T-helper 2 cell treated with Interferon-gamma antibody and Interleukin-4, amounts not matched to agents 100 ng/mL and 5 ng/mL, for 36 hours (primary cell): Measurements from ENCODE around the gene FGD2. TPM values are rescaled to one million over a fixed set of nuclear protein-coding genes. Genes with fewer than 3 reads are reported as not detected.

Source experiments
- intact Hi-C: fragments of 100-400 bp; cut with micrococcal nuclease; formaldehyde crosslinking; loops from one replicate; pipeline ENCODE4 v1.15.1; 2023
- total RNA-seq: library from RNA; stranded (reverse); gene quantifications from 2 replicates; pipeline ENCODE4 v1.2.3, GENCODE V29; 2022

FGD2 gene, protein sequence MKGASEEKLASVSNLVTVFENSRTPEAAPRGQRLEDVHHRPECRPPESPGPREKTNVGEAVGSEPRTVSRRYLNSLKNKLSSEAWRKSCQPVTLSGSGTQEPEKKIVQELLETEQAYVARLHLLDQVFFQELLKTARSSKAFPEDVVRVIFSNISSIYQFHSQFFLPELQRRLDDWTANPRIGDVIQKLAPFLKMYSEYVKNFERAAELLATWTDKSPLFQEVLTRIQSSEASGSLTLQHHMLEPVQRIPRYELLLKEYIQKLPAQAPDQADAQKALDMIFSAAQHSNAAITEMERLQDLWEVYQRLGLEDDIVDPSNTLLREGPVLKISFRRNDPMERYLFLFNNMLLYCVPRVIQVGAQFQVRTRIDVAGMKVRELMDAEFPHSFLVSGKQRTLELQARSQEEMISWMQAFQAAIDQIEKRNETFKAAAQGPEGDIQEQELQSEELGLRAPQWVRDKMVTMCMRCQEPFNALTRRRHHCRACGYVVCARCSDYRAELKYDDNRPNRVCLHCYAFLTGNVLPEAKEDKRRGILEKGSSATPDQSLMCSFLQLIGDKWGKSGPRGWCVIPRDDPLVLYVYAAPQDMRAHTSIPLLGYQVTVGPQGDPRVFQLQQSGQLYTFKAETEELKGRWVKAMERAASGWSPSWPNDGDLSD
- total RNA-seq = 2.0 and 2.6 TPM in 2 replicates

GRCh38 chr6:37005061-37005810 is at the start of gene FGD2:
Gene FGD2 (plus strand): TSS chr6:37005655. CDS start chr6:37005818, 163 bp downstream.
- intact Hi-C loops = no loop called here

- intact Hi-C loops = no loop called here
Observed at GRCh38 chr6:36955671-36956445, 49.6 kb upstream of the FGD2 start.

DNA sequence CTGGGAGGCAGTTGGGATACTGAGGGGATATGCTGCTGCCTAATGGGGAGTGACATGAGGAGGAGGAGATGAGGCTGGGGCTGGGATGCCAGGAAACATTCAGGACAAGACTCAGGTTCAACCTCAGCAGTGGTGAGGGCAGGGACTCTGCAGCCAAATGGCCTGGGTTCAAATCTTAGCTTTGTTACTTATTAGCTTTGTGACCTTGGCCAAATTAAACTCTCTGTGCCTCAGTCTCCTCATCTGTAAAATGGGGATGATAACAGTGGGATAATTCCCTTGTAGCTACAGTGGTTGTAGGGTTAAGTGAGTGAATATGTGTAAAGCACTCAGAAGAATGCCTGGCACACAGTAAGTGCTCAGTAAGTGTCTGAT is 49.0 kb upstream of the FGD2 start:
- intact Hi-C loops = no loop called here

GRCh38 chr6:36957773-36958271 is 47.6 kb upstream of the FGD2 start:
- intact Hi-C loops = no loop called here

DNA sequence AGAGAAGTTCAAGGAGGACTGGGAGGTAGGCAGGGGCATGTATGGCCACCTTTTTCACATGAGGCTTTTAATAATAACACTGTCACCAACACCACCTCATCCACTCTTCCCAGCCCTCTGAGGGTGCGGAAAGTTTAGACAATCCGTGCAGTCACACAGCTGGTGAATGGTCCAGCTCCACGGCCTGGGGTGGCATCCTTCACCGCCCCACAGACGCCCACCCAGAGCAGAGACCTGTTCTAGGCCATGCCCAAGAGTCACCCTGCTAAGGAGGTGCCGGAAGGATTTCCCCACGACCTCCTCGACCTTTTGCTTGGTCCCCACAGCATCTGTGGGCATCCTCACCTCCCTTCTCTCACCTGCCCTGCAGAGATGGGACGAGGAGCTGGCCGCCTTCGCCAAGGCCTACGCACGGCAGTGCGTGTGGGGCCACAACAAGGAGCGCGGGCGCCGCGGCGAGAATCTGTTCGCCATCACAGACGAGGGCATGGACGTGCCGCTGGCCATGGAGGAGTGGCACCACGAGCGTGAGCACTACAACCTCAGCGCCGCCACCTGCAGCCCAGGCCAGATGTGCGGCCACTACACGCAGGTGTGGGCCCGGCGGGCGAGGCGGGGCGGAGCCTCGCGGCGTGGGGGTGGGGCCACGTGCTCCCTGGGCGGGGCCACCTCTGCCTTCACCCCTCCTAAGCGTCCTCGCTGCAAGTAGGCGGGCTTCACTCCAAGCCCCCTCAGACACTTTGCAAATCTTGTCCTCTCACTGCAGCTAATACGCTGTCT is 46.5 kb upstream of the FGD2 start:
- intact Hi-C loops = no loop called here

GRCh38 chr6:36959555-36960250 is 45.8 kb upstream of the FGD2 start:
- intact Hi-C loops = loop anchor here (5.0 kb wide), 1 partner anchor 47 kb away; no protein-coding TSS in a partner anchor

- intact Hi-C loops = loop anchor here (5.0 kb wide), 1 partner anchor 49 kb away; no protein-coding TSS in a partner anchor
Observed at GRCh38 chr6:36961441-36962435, 43.7 kb upstream of the FGD2 start.

DNA sequence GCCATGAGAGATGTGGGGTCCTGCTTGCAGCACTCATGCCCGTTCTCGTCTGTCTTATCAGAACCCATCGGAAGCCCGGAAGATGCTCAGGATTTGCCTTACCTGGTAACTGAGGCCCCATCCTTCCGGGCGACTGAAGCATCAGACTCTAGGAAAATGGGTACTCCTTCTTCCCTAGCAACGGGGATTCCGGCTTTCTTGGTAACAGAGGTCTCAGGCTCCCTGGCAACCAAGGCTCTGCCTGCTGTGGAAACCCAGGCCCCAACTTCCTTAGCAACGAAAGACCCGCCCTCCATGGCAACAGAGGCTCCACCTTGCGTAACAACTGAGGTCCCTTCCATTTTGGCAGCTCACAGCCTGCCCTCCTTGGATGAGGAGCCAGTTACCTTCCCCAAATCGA is 42.6 kb upstream of the FGD2 start:
- intact Hi-C loops = loop anchor here (5.0 kb wide), 1 partner anchor 51 kb away; no protein-coding TSS in a partner anchor

DNA sequence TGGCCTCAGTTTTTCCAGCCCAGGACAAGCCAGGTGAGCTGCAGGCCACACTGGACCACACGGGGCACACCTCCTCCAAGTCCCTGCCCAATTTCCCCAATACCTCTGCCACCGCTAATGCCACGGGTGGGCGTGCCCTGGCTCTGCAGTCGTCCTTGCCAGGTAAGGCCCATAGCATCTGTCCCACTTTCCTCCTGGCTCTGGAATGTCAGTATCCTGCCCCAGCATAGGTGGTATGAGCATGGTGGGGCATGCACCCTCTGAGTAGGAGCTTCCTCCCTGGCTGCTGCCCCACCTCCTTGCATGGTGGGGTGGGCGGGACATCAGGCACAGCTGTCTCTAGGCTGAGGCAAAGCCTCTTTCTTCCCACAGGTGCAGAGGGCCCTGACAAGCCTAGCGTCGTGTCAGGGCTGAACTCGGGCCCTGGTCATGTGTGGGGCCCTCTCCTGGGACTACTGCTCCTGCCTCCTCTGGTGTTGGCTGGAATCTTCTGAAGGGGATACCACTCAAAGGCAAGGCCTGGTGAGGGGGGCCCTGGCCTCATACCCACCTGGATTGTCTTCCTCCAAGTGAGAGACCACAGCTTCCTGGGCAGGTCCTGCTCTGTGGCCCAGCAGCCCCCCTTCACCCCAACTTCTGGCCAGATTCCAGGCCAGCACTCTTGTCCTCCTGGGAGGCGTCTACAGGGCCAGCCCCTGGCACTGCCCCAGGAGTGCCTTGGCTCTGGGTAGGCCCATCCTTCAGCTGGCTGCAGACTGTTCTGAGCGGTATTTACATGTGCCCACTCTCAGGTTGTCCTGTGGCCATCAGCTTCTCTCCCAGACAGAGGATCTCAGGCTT is 41.8 kb upstream of the FGD2 start:
- intact Hi-C loops = loop anchor here (5.0 kb wide), 1 partner anchor 51 kb away; no protein-coding TSS in a partner anchor

- intact Hi-C loops = loop anchor here (5.0 kb wide), 1 partner anchor 52 kb away; no protein-coding TSS in a partner anchor
Observed at GRCh38 chr6:36964349-36964748, 41.1 kb upstream of the FGD2 start.

- intact Hi-C loops = loop anchor here (5.0 kb wide), 1 partner anchor 53 kb away; no protein-coding TSS in a partner anchor
Observed at GRCh38 chr6:36964908-36965307, 40.5 kb upstream of the FGD2 start.

DNA sequence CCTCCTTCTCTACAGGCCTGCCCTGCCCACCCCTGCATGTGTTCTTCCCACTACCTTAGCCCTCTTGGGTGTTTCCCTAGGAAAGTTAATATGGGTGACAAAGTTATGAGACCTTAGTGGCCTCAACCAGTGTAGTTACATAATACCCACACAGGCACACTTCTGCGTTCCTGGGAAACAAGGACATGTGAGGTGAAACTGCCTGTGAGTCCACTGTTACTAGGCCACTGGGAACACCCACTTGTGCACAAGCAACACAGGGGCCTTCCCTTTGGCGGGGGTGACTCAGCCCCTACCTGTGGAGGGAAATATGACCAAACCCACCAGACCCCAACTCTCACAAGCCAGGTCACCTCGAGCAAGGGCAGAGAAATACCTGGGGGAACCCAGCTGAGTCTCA is 38.2 kb upstream of the FGD2 start:
- intact Hi-C loops = no loop called here

- intact Hi-C loops = no loop called here
Observed at GRCh38 chr6:36967757-36968156, 37.7 kb upstream of the FGD2 start.

DNA sequence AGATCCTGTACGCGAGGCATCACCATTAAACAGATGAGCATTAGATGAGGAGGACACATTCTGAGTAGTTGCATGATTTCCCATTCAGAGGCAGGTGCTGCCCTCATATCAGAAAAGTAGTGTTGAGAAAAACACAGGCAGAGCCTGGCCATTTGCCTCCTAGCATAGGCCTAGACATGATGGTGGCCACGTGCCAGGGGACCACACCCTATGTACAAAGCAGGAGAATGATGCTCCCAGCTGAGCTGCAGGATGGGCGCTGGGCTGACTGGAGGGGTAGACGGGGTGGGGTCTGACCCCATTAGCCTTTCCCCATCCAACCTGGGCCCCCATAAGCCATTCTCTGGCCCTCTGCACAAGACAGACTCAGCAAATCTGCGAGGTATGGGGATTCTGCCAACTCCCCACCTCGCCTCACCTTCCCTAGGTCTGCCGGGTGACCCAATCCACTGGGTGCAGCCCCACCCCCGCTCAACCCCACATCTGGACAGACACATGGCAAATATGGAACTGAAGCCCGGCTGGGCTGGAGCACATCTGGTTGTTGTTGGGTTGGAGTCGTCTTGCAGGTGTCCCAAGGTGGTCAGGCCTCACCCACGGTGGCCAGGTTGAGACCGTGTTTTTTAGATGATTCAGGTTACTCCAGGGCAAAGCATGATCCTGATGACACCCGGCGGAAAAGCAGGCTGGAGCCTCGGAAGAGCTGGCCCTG is 37.0 kb upstream of the FGD2 start:
- intact Hi-C loops = no loop called here

GRCh38 chr6:36969240-36969691 is 36.2 kb upstream of the FGD2 start:
- intact Hi-C loops = no loop called here
